ENCODE measurements around the gene ING3. TPM values are rescaled to one million over a fixed set of nuclear protein-coding genes. Genes with fewer than 3 reads are reported as not detected.

The ING3 gene
- total RNA-seq, 1 experiment from 2014 or later, result 23.1 TPM

- H3K23ac ChIP-seq (ENCODE audit: insufficient read length, low read depth, low read length), result no peak overlapping the region
- no peak overlapping the region for H2BK12ac ChIP-seq (ENCODE audit: insufficient read length, low read depth, low read length)
- H3K56ac ChIP-seq (ENCODE audit: insufficient read length, low read depth, low read length), result no peak overlapping the region
- Mint-ChIP-seq H3K36me3 (ENCODE audit: insufficient read depth in 1 of 3, low read depth in 3 of 3) (no peaks in the 10 kb centered on the region), H3K9me3 (no peaks in the 10 kb centered on the region), H3K27ac (no peak overlapping the region), H3K27me3 (ENCODE audit: low read depth) (no peaks in the 10 kb centered on the region), H3K4me1 (no peaks in the 10 kb centered on the region), H3K4me3 (no peak overlapping the region)
- H3K79me2 ChIP-seq (ENCODE audit: insufficient read depth, low read length), result no peaks in the 10 kb centered on the region
- H3K4me2 ChIP-seq (ENCODE audit: insufficient read depth, insufficient read length, low read length), result no peak overlapping the region
- H3K27me3 ChIP-seq (ENCODE audit: insufficient read depth, low read length), result no peaks in the 10 kb centered on the region
- no peaks in the 10 kb centered on the region for H3K79me1 ChIP-seq (ENCODE audit: insufficient read depth, low read depth, low read length, poor library complexity, severe bottlenecking)
- H3T11ph ChIP-seq (ENCODE audit: low read length), result no peak overlapping the region
- no peak overlapping the region for H4K91ac ChIP-seq (ENCODE audit: insufficient read length, low read depth, low read length)
- no peak overlapping the region for H2AFZ ChIP-seq (ENCODE audit: low read length)
- DNase-seq, result no peak
- H4K8ac ChIP-seq (replicated peaks; ENCODE audit: insufficient read length, low read depth, low read length), result no peak overlapping the region
- no peak overlapping the region for H3K9ac ChIP-seq (ENCODE audit: extremely low read depth, insufficient read length, low read length)
- no peaks in the 10 kb centered on the region for H3K23me2 ChIP-seq (ENCODE audit: insufficient read length, low read depth, low read length, poor library complexity, severe bottlenecking)
- no peak overlapping the region for H4K5ac ChIP-seq (ENCODE audit: insufficient read length, low read depth, low read length)
- no peak for TF ChIP-seq CTCF (conservative IDR thresholded peaks at IDR 0.05)
- H3K4me1 ChIP-seq (ENCODE audit: insufficient read depth, low read length), result no peaks in the 10 kb centered on the region
- no peak overlapping the region for H2BK20ac ChIP-seq (ENCODE audit: low read depth, low read length, poor library complexity, severe bottlenecking)
- H3K27ac ChIP-seq (ENCODE audit: insufficient read length, low read depth, low read length), result no peak overlapping the region
- no peak overlapping the region for H2BK120ac ChIP-seq (ENCODE audit: low read depth, low read length, poor library complexity, severe bottlenecking)
- no peak overlapping the region for H2AK5ac ChIP-seq (ENCODE audit: insufficient read length, low read length)
- no peak overlapping the region for H3K14ac ChIP-seq (ENCODE audit: insufficient read depth, low read length)
- H3K4ac ChIP-seq (ENCODE audit: low read depth, low read length), result no peak overlapping the region
- no peaks in the 10 kb centered on the region for H3K9me3 ChIP-seq (ENCODE audit: control insufficient read depth, low read depth, low read length)
- H3K18ac ChIP-seq (ENCODE audit: insufficient read length, low read depth, low read length), result no peak overlapping the region
- H2BK15ac ChIP-seq (ENCODE audit: low read depth, low read length), result no peak overlapping the region
- no peak overlapping the region for H2BK5ac ChIP-seq (ENCODE audit: insufficient read length, low read length)
- no peaks in the 10 kb centered on the region for H4K20me1 ChIP-seq (ENCODE audit: control insufficient read depth, insufficient read depth, insufficient read length)
These were observed 46.4 kb downstream of the ING3 start for GRCh38 chr7:120996988-120997345.
